GM12892 (cell line): Measurements from ENCODE around the gene UVRAG. TPM values are rescaled to one million over a fixed set of nuclear protein-coding genes. Genes with fewer than 3 reads are reported as not detected.

Experiments used
- DNase-seq: peaks from one replicate; pipeline ENCODE4 v3.0.0; 2011; ENCODE audit not compliant: insufficient read length
- FAIRE-seq: peaks from 2 replicates; lab custom pipeline; 2011; peaks lifted over from hg19 to GRCh38; lab: Jason Lieb, UNC
- POLR2A ChIP-seq: IDR thresholded peaks from 2 replicates; pipeline ENCODE4 v1.6.1; 2011; ENCODE audit warnings: low read depth, low read length, control low read depth
- POLR2AphosphoS5 ChIP-seq: IDR thresholded peaks from 2 replicates; pipeline ENCODE4 v1.6.1; 2011; ENCODE audit warnings: low read depth, low read length, control low read depth
- TAF1 ChIP-seq: IDR thresholded peaks from 2 replicates; pipeline ENCODE4 v1.6.1; 2011; ENCODE audit warnings: low read depth, mild to moderate bottlenecking, control low read depth, low read length, borderline replicate concordance
- polyA plus RNA-seq: library from polyadenylated mRNA; unstranded; fragments of >200 nt; gene quantifications from one replicate; pipeline ENCODE4 v1.2.1, GENCODE V29; 2012; ENCODE audit warnings: missing spikeins, inconsistent platforms; ENCODE audit not compliant: missing spikeins

UVRAG gene
- polyA plus RNA-seq = 34.1 TPM

DNA sequence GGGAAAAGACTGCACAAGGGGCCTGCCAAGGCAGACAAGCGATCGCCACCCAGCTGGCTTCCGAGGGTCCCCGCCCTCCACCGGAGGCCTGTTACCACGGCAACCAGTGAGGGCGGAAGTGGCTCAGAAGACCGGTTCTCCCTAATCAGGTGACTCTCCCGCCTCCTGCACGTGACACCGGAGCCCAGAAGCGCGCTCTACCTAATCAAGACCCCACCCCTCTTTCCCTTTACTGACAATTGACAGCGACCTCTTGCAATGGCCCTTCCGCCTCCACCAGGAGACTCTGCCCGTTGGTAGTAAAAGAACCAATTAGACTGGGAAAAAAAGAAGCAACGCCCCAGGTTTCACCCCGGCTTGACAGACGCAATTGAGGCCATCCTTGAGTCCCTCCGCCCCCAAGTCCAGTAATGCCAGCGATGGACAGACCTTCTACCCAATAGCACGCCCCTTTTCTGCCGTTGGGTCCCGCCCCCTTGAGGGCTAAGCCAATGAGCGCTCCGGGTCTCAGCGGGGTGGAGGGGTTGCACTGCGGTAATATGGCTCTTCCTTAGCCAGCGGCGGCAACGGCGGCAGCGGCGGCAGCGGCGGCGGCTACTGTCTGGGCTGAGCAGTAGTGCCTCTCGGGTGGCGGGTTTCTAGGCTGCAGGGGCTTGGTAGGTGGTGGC lies at the start of gene UVRAG:
Gene UVRAG (plus strand): TSS at position 534 of the 668 bp plus-strand sequence. CDS start 198 bp downstream, outside the sequence.
- FAIRE-seq = peak; percentile 98
- TF ChIP-seq TAF1 = peak; percentile 67; the same call in 1 of the 2 replicates
- TF ChIP-seq POLR2AphosphoS5 = peak; percentile 76
- peak; percentile 77 for TF ChIP-seq POLR2A
- peak; percentile 89 for DNase-seq

GRCh38 chr11:75766443-75767227 lies 48.4 kb upstream of the UVRAG start:
- no peak for TF ChIP-seq TAF1
- TF ChIP-seq POLR2AphosphoS5 = no peak
- no peak for TF ChIP-seq POLR2A
- FAIRE-seq = no peak

GRCh38 chr11:75767228-75767572 lies 47.8 kb upstream of the UVRAG start:
- FAIRE-seq = no peak

More at GRCh38 chr11:75766443-75767227, 48.4 kb upstream of the UVRAG start:
- DNase-seq = no peak

DNA sequence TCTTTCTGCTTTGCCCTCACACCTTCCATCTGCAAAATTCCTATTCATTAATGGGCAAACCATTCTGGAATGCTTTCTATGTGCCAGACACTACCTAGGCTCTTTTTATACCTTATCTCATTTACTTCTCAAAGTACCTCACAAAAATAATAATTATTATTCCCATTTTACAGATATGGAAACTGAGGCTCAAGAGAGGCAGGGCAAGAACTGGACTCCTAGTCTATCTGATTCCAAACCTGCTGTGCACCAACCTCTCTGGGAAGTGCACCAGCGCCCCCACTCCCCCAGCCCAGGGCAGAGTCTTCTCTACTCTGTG lies 47.3 kb upstream of the UVRAG start:
- no peak for DNase-seq
- no peak for TF ChIP-seq TAF1
- no peak for TF ChIP-seq POLR2AphosphoS5
- TF ChIP-seq POLR2A = no peak
- no peak for FAIRE-seq

More at GRCh38 chr11:75767228-75767572, 47.8 kb upstream of the UVRAG start:
- TF ChIP-seq POLR2A = no peak
- DNase-seq = no peak

DNA sequence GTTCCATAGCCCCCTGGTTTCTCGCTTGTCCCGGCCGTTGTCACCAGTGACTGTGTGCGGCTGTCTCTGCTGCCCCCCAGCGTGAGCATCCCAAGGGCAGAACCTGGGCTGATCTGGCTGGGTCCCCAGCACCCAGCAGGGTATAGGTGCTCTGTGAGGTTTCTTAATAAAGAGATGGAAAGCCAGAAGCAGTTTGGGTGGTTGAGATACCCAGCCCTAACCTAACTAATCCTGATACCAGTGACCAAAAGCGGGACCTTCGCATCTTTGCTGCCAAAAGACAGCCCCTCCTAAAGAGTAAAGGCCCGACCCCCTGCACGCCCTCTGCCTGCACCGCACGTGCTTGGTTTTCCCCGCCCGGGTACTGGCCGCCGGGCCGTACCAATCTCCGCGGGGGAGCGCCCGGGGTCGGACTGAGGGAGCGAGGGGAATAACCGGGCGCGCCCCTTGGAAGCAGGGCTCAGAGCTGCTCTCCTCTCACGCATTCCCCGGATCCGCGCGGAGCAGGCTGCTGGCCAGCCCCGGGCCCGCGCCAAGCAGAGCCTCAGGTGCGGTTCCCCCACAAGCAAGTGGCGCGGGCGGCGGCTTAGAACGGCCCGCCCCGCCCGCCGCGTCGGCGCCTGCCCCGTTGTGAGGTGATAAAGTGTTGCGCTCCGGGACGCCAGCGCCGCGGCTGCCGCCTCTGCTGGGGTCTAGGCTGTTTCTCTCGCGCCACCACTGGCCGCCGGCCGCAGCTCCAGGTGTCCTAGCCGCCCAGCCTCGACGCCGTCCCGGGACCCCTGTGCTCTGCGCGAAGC lies 46.7 kb upstream of the UVRAG start, which contains the start of gene DGAT2:
Gene DGAT2 (plus strand): TSS at position 667 of the 797 bp plus-strand sequence. CDS start 214 bp downstream, outside the sequence.
- TF ChIP-seq POLR2A (peak; percentile 79), TAF1 (peak; percentile 36; the same call in 1 of the 2 replicates), POLR2AphosphoS5 (peak; percentile 68)
- DNase-seq = peak; percentile 83
- FAIRE-seq = peak; percentile 85

- peak; percentile 31 for DNase-seq
- TF ChIP-seq TAF1 = no peak
- TF ChIP-seq POLR2AphosphoS5 = no peak
- TF ChIP-seq POLR2A = no peak
- peak; percentile 27 for FAIRE-seq
Measured at GRCh38 chr11:75768909-75769771, 45.9 kb upstream of the UVRAG start.

- TF ChIP-seq POLR2AphosphoS5 = no peak
- no peak for TF ChIP-seq POLR2A
- FAIRE-seq (no peak), DNase-seq (no peak)
Measured at GRCh38 chr11:75770102-75770501, 44.9 kb upstream of the UVRAG start.

GRCh38 chr11:75771646-75772410 lies 43.2 kb upstream of the UVRAG start:
- DNase-seq (no peak), FAIRE-seq (peak; percentile 54)
- TF ChIP-seq POLR2A = no peak
- TF ChIP-seq POLR2AphosphoS5 = no peak
- TF ChIP-seq TAF1 = no peak

GRCh38 chr11:75773595-75774353 lies 41.2 kb upstream of the UVRAG start:
- TF ChIP-seq TAF1 (no peak), POLR2AphosphoS5 (no peak), POLR2A (no peak)
- FAIRE-seq = peak; percentile 100
- peak; percentile 75 for DNase-seq

GRCh38 chr11:75775056-75775455 lies 40.0 kb upstream of the UVRAG start:
- DNase-seq (no peak), FAIRE-seq (no peak)
- TF ChIP-seq POLR2AphosphoS5 (no peak), TAF1 (no peak), POLR2A (no peak)
